ENCODE data around the gene KLHL36. TPM values are rescaled to one million over a fixed set of nuclear protein-coding genes. Genes with fewer than 3 reads are reported as not detected.
"Not testable (repeated sequence)": the region's sequence is repeated elsewhere in the genome, so short reads cannot be mapped to it uniquely, and the experiment has no call there.

KLHL36 gene
- polyA plus RNA-seq, 4 donors: 12.7 to 33.1 (median 19.3) TPM

- peaks cover 0 to 11% of the 10 kb centered on the region in 2 donors for H3K9me3 ChIP-seq (ENCODE audit: control insufficient read depth in 2 of 2, insufficient read depth in 1 of 2, low read depth in 1 of 2, low read length in 1 of 2)
- WGBS, 3 donors: 70 to 85% (median 72%) methylated on average over 6 of the region's 6 CpGs
- peaks cover 0 to 4% (median 0%) of the 10 kb centered on the region in 3 donors for H3K4me1 ChIP-seq (ENCODE audit: control insufficient read depth in 3 of 3, insufficient read depth in 2 of 3, low read depth in 1 of 3, low read length in 2 of 3)
- H3K4me3 ChIP-seq (ENCODE audit: low read depth in 1 of 3, low read length in 3 of 3): no peak overlapping the region
- no peaks in the 10 kb centered on the region for H3K36me3 ChIP-seq (ENCODE audit: control insufficient read depth in 3 of 3, insufficient read depth in 2 of 3, low read depth in 1 of 3, low read length in 3 of 3)
- no peak overlapping the region for H3K27ac ChIP-seq (ENCODE audit: low read depth in 1 of 3, low read length in 2 of 3)
- DNase-seq (no peak), FAIRE-seq (no peak)
- no peaks in the 10 kb centered on the region for H3K27me3 ChIP-seq (ENCODE audit: control insufficient read depth in 3 of 3, insufficient read depth in 3 of 3, low read length in 3 of 3)
Observed at GRCh38 chr16:84692451-84693214, 44.3 kb downstream of the KLHL36 start.

GRCh38 chr16:84693869-84694268, 45.6 kb downstream of the KLHL36 start:
- H3K36me3 ChIP-seq (ENCODE audit: control insufficient read depth in 3 of 3, insufficient read depth in 2 of 3, low read depth in 1 of 3, low read length in 3 of 3); H3K4me1 ChIP-seq (ENCODE audit: control insufficient read depth in 3 of 3, insufficient read depth in 2 of 3, low read depth in 1 of 3, low read length in 2 of 3); H3K9me3 ChIP-seq (ENCODE audit: control insufficient read depth in 2 of 2, insufficient read depth in 1 of 2, low read depth in 1 of 2, low read length in 1 of 2); FAIRE-seq; H3K27me3 ChIP-seq (ENCODE audit: control insufficient read depth in 3 of 3, insufficient read depth in 3 of 3, low read length in 3 of 3); DNase-seq; H3K4me3 ChIP-seq (ENCODE audit: low read depth in 1 of 3, low read length in 3 of 3); H3K27ac ChIP-seq (ENCODE audit: low read depth in 1 of 3, low read length in 2 of 3): not testable (repeated sequence)
- 85 to 93% (median 90%) methylated on average over 9 to 10 of the region's 10 CpGs for WGBS, 3 donors

- Histone ChIP-seq H3K9me3 (ENCODE audit: control insufficient read depth in 2 of 2, insufficient read depth in 1 of 2, low read depth in 1 of 2, low read length in 1 of 2) (peaks cover 0 to 7% of the 10 kb centered on the region in 2 donors), H3K4me1 (ENCODE audit: control insufficient read depth in 3 of 3, insufficient read depth in 2 of 3, low read depth in 1 of 3, low read length in 2 of 3) (peaks cover 0 to 7% (median 4%) of the 10 kb centered on the region in 3 donors), H3K27ac (ENCODE audit: low read depth in 1 of 3, low read length in 2 of 3) (no peak overlapping the region), H3K27me3 (ENCODE audit: control insufficient read depth in 3 of 3, insufficient read depth in 3 of 3, low read length in 3 of 3) (no peaks in the 10 kb centered on the region), H3K4me3 (ENCODE audit: low read depth in 1 of 3, low read length in 3 of 3) (no peak overlapping the region), H3K36me3 (ENCODE audit: control insufficient read depth in 3 of 3, insufficient read depth in 2 of 3, low read depth in 1 of 3, low read length in 3 of 3) (no peaks in the 10 kb centered on the region)
- DNase-seq (no peak), FAIRE-seq (no peak)
- whole genome bisulfite sequencing, 3 donors: 86 to 97% (median 95%) methylated on average over 2 of the region's 2 CpGs
Observed at GRCh38 chr16:84694980-84695379, 46.7 kb downstream of the KLHL36 start.

- H3K27me3 ChIP-seq (ENCODE audit: control insufficient read depth in 3 of 3, insufficient read depth in 3 of 3, low read length in 3 of 3): no peaks in the 10 kb centered on the region
- WGBS, 3 donors: 14 to 22% (median 20%) methylated on average over 29 of the region's 29 CpGs
- no peaks in the 10 kb centered on the region for H3K36me3 ChIP-seq (ENCODE audit: control insufficient read depth in 3 of 3, insufficient read depth in 2 of 3, low read depth in 1 of 3, low read length in 3 of 3)
- peaks cover 4% of the 10 kb centered on the region in 3 donors for H3K4me1 ChIP-seq (ENCODE audit: control insufficient read depth in 3 of 3, insufficient read depth in 2 of 3, low read depth in 1 of 3, low read length in 2 of 3)
- peak overlapping the region in 2 of 3 donors; percentile 14 to 27 for H3K27ac ChIP-seq (ENCODE audit: low read depth in 1 of 3, low read length in 2 of 3)
- DNase-seq (peak in 1 of 2 donors; percentile 27), FAIRE-seq (no peak)
- H3K4me3 ChIP-seq (ENCODE audit: low read depth in 1 of 3, low read length in 3 of 3): peak overlapping the region; percentile 46 to 100 (median 84)
- H3K9me3 ChIP-seq (ENCODE audit: control insufficient read depth in 2 of 2, insufficient read depth in 1 of 2, low read depth in 1 of 2, low read length in 1 of 2): peaks cover 0 to 3% of the 10 kb centered on the region in 2 donors
Observed at GRCh38 chr16:84699147-84699711, 50.9 kb downstream of the KLHL36 start.

GRCh38 chr16:84699712-84700445, 51.6 kb downstream of the KLHL36 start, which contains the start of gene USP10:
Gene USP10, plus strand, starts transcription at chr16:84700000. Its CDS starts 91 bp downstream, at chr16:84700091.
- 0 to 2% (median 1%) methylated on average over 49 to 97 of the region's 97 CpGs for WGBS, 3 donors
- H3K36me3 ChIP-seq (ENCODE audit: control insufficient read depth in 3 of 3, insufficient read depth in 2 of 3, low read depth in 1 of 3, low read length in 3 of 3): peaks cover 0 to 3% (median 0%) of the 10 kb centered on the region in 3 donors
- peak; percentile 85 to 94 for DNase-seq
- H3K4me3 ChIP-seq (ENCODE audit: low read depth in 1 of 3, low read length in 3 of 3): peak within 1 kb of the TSS; percentile 46 to 100 (median 84)
- H3K9me3 ChIP-seq (ENCODE audit: control insufficient read depth in 2 of 2, insufficient read depth in 1 of 2, low read depth in 1 of 2, low read length in 1 of 2): peaks cover 0 to 3% of the 10 kb centered on the region in 2 donors
- H3K4me1 ChIP-seq (ENCODE audit: control insufficient read depth in 3 of 3, insufficient read depth in 2 of 3, low read depth in 1 of 3, low read length in 2 of 3): peaks cover 4 to 10% (median 7%) of the 10 kb centered on the region in 3 donors
- no peaks in the 10 kb centered on the region for H3K27me3 ChIP-seq (ENCODE audit: control insufficient read depth in 3 of 3, insufficient read depth in 3 of 3, low read length in 3 of 3)
- peak within 1 kb of the TSS; percentile 36 to 89 (median 88) for H3K27ac ChIP-seq (ENCODE audit: low read depth in 1 of 3, low read length in 2 of 3)
- FAIRE-seq: no peak

GRCh38 chr16:84700446-84701300, 52.4 kb downstream of the KLHL36 start:
- peaks cover 4 to 11% (median 9%) of the 10 kb centered on the region in 3 donors for H3K4me1 ChIP-seq (ENCODE audit: control insufficient read depth in 3 of 3, insufficient read depth in 2 of 3, low read depth in 1 of 3, low read length in 2 of 3)
- no peaks in the 10 kb centered on the region for H3K27me3 ChIP-seq (ENCODE audit: control insufficient read depth in 3 of 3, insufficient read depth in 3 of 3, low read length in 3 of 3)
- H3K9me3 ChIP-seq (ENCODE audit: control insufficient read depth in 2 of 2, insufficient read depth in 1 of 2, low read depth in 1 of 2, low read length in 1 of 2): peaks cover 0 to 3% of the 10 kb centered on the region in 2 donors
- peak overlapping the region; percentile 36 to 89 (median 88) for H3K27ac ChIP-seq (ENCODE audit: low read depth in 1 of 3, low read length in 2 of 3)
- WGBS, 3 donors: 2 to 3% (median 3%) methylated on average over 25 to 28 of the region's 28 CpGs
- peak; percentile 62 to 70 for DNase-seq
- peaks cover 0 to 3% (median 0%) of the 10 kb centered on the region in 3 donors for H3K36me3 ChIP-seq (ENCODE audit: control insufficient read depth in 3 of 3, insufficient read depth in 2 of 3, low read depth in 1 of 3, low read length in 3 of 3)
- FAIRE-seq: no peak
- H3K4me3 ChIP-seq (ENCODE audit: low read depth in 1 of 3, low read length in 3 of 3): peak overlapping the region; percentile 46 to 100 (median 84)

- Histone ChIP-seq H3K36me3 (ENCODE audit: control insufficient read depth in 3 of 3, insufficient read depth in 2 of 3, low read depth in 1 of 3, low read length in 3 of 3) (peaks cover 0 to 6% (median 0%) of the 10 kb centered on the region in 3 donors), H3K4me3 (ENCODE audit: low read depth in 1 of 3, low read length in 3 of 3) (no peak overlapping the region), H3K27me3 (ENCODE audit: control insufficient read depth in 3 of 3, insufficient read depth in 3 of 3, low read length in 3 of 3) (no peaks in the 10 kb centered on the region), H3K9me3 (ENCODE audit: control insufficient read depth in 2 of 2, insufficient read depth in 1 of 2, low read depth in 1 of 2, low read length in 1 of 2) (no peaks in the 10 kb centered on the region), H3K27ac (ENCODE audit: low read depth in 1 of 3, low read length in 2 of 3) (no peak overlapping the region), H3K4me1 (ENCODE audit: control insufficient read depth in 3 of 3, insufficient read depth in 2 of 3, low read depth in 1 of 3, low read length in 2 of 3) (peaks cover 9 to 11% (median 10%) of the 10 kb centered on the region in 3 donors)
- DNase-seq (no peak), FAIRE-seq (no peak)
- 83 to 89% (median 88%) methylated on average over 10 of the region's 10 CpGs for WGBS, 3 donors
Observed at GRCh38 chr16:84703681-84704080, 55.4 kb downstream of the KLHL36 start.
